SK-N-SH (cell line): Measurements from ENCODE around the gene ZDHHC19. TPM values are rescaled to one million over a fixed set of nuclear protein-coding genes. Genes with fewer than 3 reads are reported as not detected.
"Not testable (repeated sequence)": the region's sequence is repeated elsewhere in the genome, so short reads cannot be mapped to it uniquely, and the experiment has no call there.

Source experiments
- CTCF ChIA-PET: fragments of 300-600, 350-600 bp; formaldehyde crosslinking; extraction: SDS; loops from one replicate; lab custom pipeline; 2021; lab: Yijun Ruan, JAX
- POLR2A ChIA-PET: fragments of 350-600 bp; sonication (Branson Sonifier 250); formaldehyde crosslinking; extraction: SDS; loops from one replicate; lab custom pipeline; 2020; ENCODE audit warnings: antibody characterized with exemption, inconsistent platforms; lab: Yijun Ruan, JAX
- DNase-seq: peaks from one replicate; pipeline ENCODE4 v3.0.0; 2012
- H2AFZ ChIP-seq: fragments of 200-600 bp; sonication (generic); 2 replicates; pipeline ENCODE4 v1.8.1; 2016; ENCODE audit warnings: antibody characterized with exemption, mild to moderate bottlenecking, low read depth
- H3F3A ChIP-seq: fragments of 200-600 bp; sonication (generic); replicated peaks from 2 replicates; pipeline ENCODE3; 2016; ENCODE audit warnings: antibody characterized with exemption, mild to moderate bottlenecking; ENCODE audit not compliant: insufficient read depth
- H3K27ac ChIP-seq, 2 experiments: fragments of 200-500 bp in 1 of 2; fragments of 200-600 bp in 1 of 2; sonication (Bioruptor generic) in 1 of 2; sonication (generic), shearing (Covaris generic) in 1 of 2; 2 replicates each; pipeline versions ENCODE4 v1.5.1 to v1.6.1; 2014 to 2016; ENCODE audit warnings: low read depth in 2 of 2, inconsistent platforms in 1 of 2, low read length in 1 of 2, mild to moderate bottlenecking in 1 of 2, mixed read lengths in 1 of 2
- H3K27me3 ChIP-seq: fragments of 200-600 bp; sonication (generic), shearing (Covaris generic); 2 replicates; pipeline ENCODE4 v1.6.1; 2016; ENCODE audit warnings: mixed run types; ENCODE audit not compliant: insufficient read depth
- H3K36me3 ChIP-seq, 2 experiments: fragments of 200-500 bp in 1 of 2; fragments of 200-600 bp in 1 of 2; sonication (Bioruptor generic) in 1 of 2; sonication (generic) in 1 of 2; replicated peaks in 1 of 2; 2 replicates each; pipeline versions ENCODE3 to v1.5.1; 2014 to 2016; ENCODE audit warnings: low read length in 1 of 2, mild to moderate bottlenecking in 1 of 2; ENCODE audit not compliant: insufficient read depth in 2 of 2, control insufficient read depth in 1 of 2
- H3K4me1 ChIP-seq, 2 experiments: fragments of 200-500 bp in 1 of 2; fragments of 200-600 bp in 1 of 2; sonication (Bioruptor generic) in 1 of 2; sonication (generic), shearing (Covaris generic) in 1 of 2; 2 replicates each; pipeline versions ENCODE4 v1.5.1 to v1.6.1; 2014 to 2016; ENCODE audit warnings: low read depth in 1 of 2, low read length in 1 of 2, mixed run types in 1 of 2; ENCODE audit not compliant: insufficient read depth in 2 of 2, control insufficient read depth in 1 of 2
- H3K4me2 ChIP-seq: fragments of 200-600 bp; sonication (generic), shearing (Covaris generic); 2 replicates; pipeline ENCODE4 v1.6.1; 2017; ENCODE audit warnings: mixed run types
- H3K4me3 ChIP-seq, 2 experiments: fragments of 200-500 bp in 1 of 2; fragments of 200-600 bp in 1 of 2; sonication (Bioruptor generic) in 1 of 2; sonication (generic), shearing (Covaris generic) in 1 of 2; 2 replicates each; pipeline versions ENCODE4 v1.5.1 to v1.8.1; 2014 to 2016; ENCODE audit warnings: low read depth in 2 of 2, inconsistent platforms in 1 of 2, low read length in 1 of 2, mild to moderate bottlenecking in 1 of 2, mixed read lengths in 1 of 2, moderate library complexity in 1 of 2
- H3K79me2 ChIP-seq: fragments of 200-600 bp; sonication (generic); 2 replicates; pipeline ENCODE4 v1.8.1; 2017; ENCODE audit warnings: mild to moderate bottlenecking; ENCODE audit not compliant: insufficient read depth
- H3K9ac ChIP-seq: fragments of 200-600 bp; sonication (generic); 2 replicates; pipeline ENCODE4 v1.6.1; 2017; ENCODE audit warnings: mixed run types
- H3K9me2 ChIP-seq: fragments of 200-600 bp; sonication (generic); 2 replicates; pipeline ENCODE4 v1.6.1; 2017; ENCODE audit warnings: mixed run types
- H3K9me3 ChIP-seq: fragments of 200-600 bp; sonication (generic); 2 replicates; pipeline ENCODE4 v1.6.1; 2017; ENCODE audit warnings: mixed run types, mild to moderate bottlenecking, moderate library complexity
- H4K20me1 ChIP-seq: fragments of 200-600 bp; sonication (generic); 2 replicates; pipeline ENCODE4 v1.6.1; 2017; ENCODE audit warnings: mild to moderate bottlenecking, mixed run types; ENCODE audit not compliant: insufficient read depth
- JUND ChIP-seq: IDR thresholded peaks from 2 replicates; pipeline ENCODE4 v1.4.0; 2012
- NRF1 ChIP-seq: IDR thresholded peaks from 2 replicates; pipeline ENCODE4 v1.6.1; 2012; ENCODE audit warnings: low read depth, mild to moderate bottlenecking, low read length
- POLR2AphosphoS5 ChIP-seq: IDR thresholded peaks from 2 replicates; pipeline ENCODE4 v1.6.1; 2012; ENCODE audit warnings: low read depth, low read length
- TEAD4 ChIP-seq: IDR thresholded peaks from 2 replicates; pipeline ENCODE4 v1.4.0; 2012; ENCODE audit warnings: mild to moderate bottlenecking, borderline replicate concordance; ENCODE audit not compliant: insufficient read depth
- WGBS: methylation state at CpG from one replicate; pipeline ENCODE4 v1.1.6; 2017; ENCODE audit warnings: low lambda C conversion rate; 5-methylcytosine and 5-hydroxymethylcytosine counted together
- polyA plus RNA-seq, 3 experiments: library from polyadenylated mRNA; depleted of rRNA; stranded (reverse); fragments of >200 nt; gene quantifications; 2 replicates each; pipeline ENCODE4 v1.2.3, GENCODE V29; 2012
- TF ChIP-seq, protein P1 (sequence below): fragments of 200-600 bp; sonication (generic); IDR thresholded peaks from 2 replicates; pipeline ENCODE4 v1.6.1; 2017; ENCODE audit warnings: antibody characterized with exemption, mild to moderate bottlenecking, moderate library complexity
- TF ChIP-seq, protein P2 (sequence below): IDR thresholded peaks from 2 replicates; pipeline ENCODE4 v1.6.1; 2012; ENCODE audit warnings: mild to moderate bottlenecking, low read depth, low read length, moderate library complexity

ZDHHC19 gene
- polyA plus RNA-seq, 1 of the 3 experiments (the other 2 are of a cell fraction) = not detected

DNA sequence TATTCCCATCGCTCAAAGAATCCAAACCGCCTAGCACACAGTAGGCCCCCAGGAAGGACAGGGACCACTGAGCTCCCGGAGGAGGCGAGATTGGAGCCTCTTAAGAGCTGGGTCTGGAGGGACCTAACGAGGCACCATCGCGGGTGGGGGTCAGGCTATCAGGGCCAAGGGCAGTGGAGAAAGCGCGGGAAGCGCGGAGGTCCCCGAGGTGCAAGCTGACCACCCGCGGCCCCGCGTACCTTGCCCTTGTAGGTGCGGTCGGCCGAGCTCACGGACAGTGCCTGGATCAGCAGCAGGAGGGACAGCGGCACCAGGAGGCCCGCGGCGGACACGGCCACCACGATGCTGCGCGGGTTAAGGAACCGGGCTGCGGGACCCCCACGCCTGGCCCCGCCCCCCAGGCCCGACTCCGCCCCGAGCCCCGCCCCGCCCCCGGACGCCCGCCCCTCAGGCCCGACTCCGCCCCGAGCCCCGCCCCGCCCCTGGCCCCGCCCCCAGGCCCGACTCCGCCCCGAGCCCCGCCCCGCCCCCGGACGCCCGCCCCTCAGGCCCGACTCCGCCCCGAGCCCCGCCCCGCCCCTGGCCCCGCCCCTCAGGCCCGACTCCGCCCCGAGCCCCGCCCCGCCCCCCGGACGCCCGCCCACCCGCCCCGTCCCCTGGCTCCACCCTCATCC lies 3.9 kb downstream of the ZDHHC19 start:
- Histone ChIP-seq H3F3A (no peaks in the 10 kb centered on the region), H3K9ac (no peak overlapping the region), H3K9me2 (no peaks in the 10 kb centered on the region), H3K4me1 (peaks cover 0 to 7% of the 10 kb centered on the region in 2 experiments; a peak in 1 of 4 replicates), H2AFZ (peak overlapping the region; percentile 81; the same call in 1 of the 2 replicates), H3K79me2 (no peaks in the 10 kb centered on the region), H3K9me3 (no peaks in the 10 kb centered on the region), H3K27ac (no peak overlapping the region), H3K4me2 (peak overlapping the region; percentile 62), H3K36me3 (no peaks in the 10 kb centered on the region), H3K4me3 (peak overlapping the region; percentile 44 to 48; a peak in 3 of 4 replicates), H4K20me1 (no peaks in the 10 kb centered on the region), H3K27me3 (no peaks in the 10 kb centered on the region)
- ChIA-PET POLR2A (interaction anchor here (0.9 kb wide), 1 partner anchor 132 kb away, joined by 3 read pairs; no protein-coding TSS in a partner anchor), CTCF (interaction anchor here (0.7 to 1.4 kb wide), 4 partner anchors 11 to 134 kb away, joined by 4 to 9 read pairs (median 7); no protein-coding TSS in a partner anchor)
- 40% methylated on average over 8 of the region's 70 CpGs for WGBS
- peak; percentile 98 for DNase-seq
- TF ChIP-seq TEAD4 = no peak
- TF ChIP-seq POLR2AphosphoS5 = no peak
- TF ChIP-seq NRF1 = no peak
- TF ChIP-seq, protein P1, sequence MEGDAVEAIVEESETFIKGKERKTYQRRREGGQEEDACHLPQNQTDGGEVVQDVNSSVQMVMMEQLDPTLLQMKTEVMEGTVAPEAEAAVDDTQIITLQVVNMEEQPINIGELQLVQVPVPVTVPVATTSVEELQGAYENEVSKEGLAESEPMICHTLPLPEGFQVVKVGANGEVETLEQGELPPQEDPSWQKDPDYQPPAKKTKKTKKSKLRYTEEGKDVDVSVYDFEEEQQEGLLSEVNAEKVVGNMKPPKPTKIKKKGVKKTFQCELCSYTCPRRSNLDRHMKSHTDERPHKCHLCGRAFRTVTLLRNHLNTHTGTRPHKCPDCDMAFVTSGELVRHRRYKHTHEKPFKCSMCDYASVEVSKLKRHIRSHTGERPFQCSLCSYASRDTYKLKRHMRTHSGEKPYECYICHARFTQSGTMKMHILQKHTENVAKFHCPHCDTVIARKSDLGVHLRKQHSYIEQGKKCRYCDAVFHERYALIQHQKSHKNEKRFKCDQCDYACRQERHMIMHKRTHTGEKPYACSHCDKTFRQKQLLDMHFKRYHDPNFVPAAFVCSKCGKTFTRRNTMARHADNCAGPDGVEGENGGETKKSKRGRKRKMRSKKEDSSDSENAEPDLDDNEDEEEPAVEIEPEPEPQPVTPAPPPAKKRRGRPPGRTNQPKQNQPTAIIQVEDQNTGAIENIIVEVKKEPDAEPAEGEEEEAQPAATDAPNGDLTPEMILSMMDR = no peak
- TF ChIP-seq, protein P2, sequence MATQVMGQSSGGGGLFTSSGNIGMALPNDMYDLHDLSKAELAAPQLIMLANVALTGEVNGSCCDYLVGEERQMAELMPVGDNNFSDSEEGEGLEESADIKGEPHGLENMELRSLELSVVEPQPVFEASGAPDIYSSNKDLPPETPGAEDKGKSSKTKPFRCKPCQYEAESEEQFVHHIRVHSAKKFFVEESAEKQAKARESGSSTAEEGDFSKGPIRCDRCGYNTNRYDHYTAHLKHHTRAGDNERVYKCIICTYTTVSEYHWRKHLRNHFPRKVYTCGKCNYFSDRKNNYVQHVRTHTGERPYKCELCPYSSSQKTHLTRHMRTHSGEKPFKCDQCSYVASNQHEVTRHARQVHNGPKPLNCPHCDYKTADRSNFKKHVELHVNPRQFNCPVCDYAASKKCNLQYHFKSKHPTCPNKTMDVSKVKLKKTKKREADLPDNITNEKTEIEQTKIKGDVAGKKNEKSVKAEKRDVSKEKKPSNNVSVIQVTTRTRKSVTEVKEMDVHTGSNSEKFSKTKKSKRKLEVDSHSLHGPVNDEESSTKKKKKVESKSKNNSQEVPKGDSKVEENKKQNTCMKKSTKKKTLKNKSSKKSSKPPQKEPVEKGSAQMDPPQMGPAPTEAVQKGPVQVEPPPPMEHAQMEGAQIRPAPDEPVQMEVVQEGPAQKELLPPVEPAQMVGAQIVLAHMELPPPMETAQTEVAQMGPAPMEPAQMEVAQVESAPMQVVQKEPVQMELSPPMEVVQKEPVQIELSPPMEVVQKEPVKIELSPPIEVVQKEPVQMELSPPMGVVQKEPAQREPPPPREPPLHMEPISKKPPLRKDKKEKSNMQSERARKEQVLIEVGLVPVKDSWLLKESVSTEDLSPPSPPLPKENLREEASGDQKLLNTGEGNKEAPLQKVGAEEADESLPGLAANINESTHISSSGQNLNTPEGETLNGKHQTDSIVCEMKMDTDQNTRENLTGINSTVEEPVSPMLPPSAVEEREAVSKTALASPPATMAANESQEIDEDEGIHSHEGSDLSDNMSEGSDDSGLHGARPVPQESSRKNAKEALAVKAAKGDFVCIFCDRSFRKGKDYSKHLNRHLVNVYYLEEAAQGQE = no peak
- TF ChIP-seq JUND = no peak

DNA sequence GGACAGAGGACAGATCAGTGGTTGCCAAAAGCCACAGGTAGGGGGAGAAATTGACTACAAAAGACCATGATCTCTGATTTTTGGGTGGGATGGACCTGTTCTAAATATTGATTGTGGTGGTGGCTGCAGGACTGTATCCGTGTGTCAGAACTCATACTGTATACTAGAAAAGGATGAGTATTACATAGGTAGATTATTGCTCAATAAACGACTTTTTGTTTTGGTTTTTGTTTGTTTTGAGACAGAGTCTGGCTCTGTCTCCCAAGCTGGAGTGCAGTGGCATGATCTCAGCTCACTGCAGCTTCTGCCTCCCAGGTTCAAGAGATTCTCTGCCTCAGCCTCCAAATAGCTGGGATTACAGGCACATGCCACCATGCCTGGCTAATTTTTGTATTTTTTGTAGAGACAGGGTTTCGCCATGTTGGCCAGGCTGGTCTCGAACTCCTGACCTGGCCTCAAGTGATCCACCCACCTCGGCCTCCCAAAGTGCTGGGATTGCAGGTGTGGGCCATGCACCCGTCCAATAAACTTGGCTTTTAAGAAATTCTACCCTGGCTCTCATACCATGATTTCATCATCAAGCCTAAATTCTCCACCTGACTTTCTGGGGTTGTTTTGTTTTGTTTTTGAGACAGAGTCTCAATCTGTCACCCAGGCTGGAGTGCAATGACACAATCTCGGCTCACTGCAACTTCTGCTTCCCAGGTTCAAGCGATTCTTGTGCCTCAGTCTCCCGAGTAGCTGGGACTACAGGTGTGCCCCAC lies 5.6 kb downstream of the ZDHHC19 start:
- H3K27me3 ChIP-seq, H3F3A ChIP-seq, H3K9me3 ChIP-seq, H3K4me1 ChIP-seq, H3K9me2 ChIP-seq, POLR2A ChIA-PET, H3K4me3 ChIP-seq, H3K79me2 ChIP-seq, DNase-seq, H3K27ac ChIP-seq, H4K20me1 ChIP-seq, H3K36me3 ChIP-seq, H2AFZ ChIP-seq, H3K9ac ChIP-seq, H3K4me2 ChIP-seq: not testable (repeated sequence)
- CTCF ChIA-PET = interaction anchor here (0.7 to 1.4 kb wide), 2 partner anchors 9 to 504 kb away, joined by 3 to 4 read pairs; no protein-coding TSS in a partner anchor
- 90% methylated on average over 8 of the region's 9 CpGs for WGBS
